ENCODE measurements around the gene DRAP1. TPM values are rescaled to one million over a fixed set of nuclear protein-coding genes. Genes with fewer than 3 reads are reported as not detected.
"Not testable (repeated sequence)": the region's sequence is repeated elsewhere in the genome, so short reads cannot be mapped to it uniquely, and the experiment has no call there.

Gene DRAP1
- total RNA-seq, 1 experiment from 2014 or later: 456 TPM

GRCh38 chr11:65931773-65932557 lies 12.7 kb downstream of the DRAP1 start:
- DNase-seq (ENCODE audit: low read depth): no peak

- DNase-seq (ENCODE audit: low read depth): peak; percentile 27
Measured at GRCh38 chr11:65932558-65932919, 13.3 kb downstream of the DRAP1 start.

DNA sequence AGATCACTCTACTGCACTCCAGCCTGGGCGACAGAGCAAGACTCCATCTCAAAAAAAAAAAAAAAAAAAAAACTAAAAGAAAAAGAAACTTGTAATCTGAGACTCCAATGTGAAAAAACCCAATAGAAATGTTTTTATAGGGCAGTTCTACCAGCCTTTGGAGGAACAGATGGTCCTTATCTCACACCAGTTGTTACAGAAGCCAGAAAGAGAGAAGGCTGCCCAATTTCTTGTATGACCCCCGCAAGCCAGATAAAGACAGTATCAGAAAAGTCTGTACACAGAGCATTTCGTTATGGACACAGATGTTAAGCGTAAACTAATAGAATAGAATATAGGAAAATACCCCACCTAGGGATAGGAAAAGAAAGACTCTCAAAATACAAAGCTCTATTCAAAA lies 14.8 kb downstream of the DRAP1 start:
- DNase-seq (ENCODE audit: low read depth): no peak

DNA sequence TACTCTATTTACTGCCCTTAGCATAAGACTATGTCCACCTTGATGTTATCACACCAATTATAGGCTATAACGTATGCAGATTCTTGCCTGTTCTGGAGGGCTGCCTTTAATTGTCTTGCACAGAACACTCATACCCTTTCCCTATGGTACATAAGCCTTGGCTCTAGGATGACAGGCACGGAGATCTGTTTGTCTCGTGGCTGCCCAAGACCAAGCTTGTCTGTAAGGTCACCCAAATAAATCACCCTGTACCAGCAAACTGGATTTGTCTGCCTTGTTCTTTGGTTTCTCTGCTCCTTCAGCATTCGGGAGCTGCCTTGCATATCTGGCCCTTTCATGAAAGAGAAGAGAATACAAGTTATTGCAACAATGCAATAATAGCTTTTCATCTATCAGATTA lies 18.5 kb downstream of the DRAP1 start:
- no peak for DNase-seq (ENCODE audit: low read depth)

DNA sequence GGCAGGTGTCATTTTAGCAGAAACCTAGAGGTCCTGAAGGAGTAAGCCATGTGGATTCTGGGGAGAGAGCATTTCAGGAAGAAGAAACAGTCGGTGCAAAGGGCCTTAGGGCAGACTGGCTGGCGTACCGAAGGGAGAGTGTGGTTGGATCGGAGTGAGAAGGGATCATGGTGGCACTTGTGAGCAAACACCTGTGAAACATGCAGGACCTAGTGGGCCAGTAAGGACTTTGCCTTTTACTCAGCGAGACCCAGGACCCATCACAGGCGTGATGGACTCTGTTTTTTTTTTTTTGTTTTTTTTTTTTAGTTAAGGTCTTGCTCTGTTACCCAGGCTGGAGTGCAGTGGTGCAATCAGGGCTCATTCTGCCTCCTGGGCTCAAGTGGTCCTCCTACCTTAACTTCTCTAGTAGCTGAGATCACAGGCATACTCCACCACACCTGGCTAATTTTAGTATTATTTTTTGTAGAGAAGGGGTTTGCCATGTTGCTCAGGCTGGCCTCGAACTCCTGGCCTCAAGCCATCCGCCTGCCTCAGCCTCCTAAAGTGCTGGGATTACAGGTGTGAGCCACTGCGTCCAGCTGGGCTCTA lies 22.6 kb downstream of the DRAP1 start:
- no peak for DNase-seq (ENCODE audit: low read depth)

GRCh38 chr11:65942531-65942930 lies 23.3 kb downstream of the DRAP1 start:
- no peak for DNase-seq (ENCODE audit: low read depth)

- no peak for DNase-seq (ENCODE audit: low read depth)
Measured at GRCh38 chr11:65944191-65944590, 25.0 kb downstream of the DRAP1 start.

GRCh38 chr11:65944767-65945166 lies 25.5 kb downstream of the DRAP1 start:
- DNase-seq (ENCODE audit: low read depth): no peak

- no peak for DNase-seq (ENCODE audit: low read depth)
Measured at GRCh38 chr11:65945430-65945911, 26.2 kb downstream of the DRAP1 start, which contains the start of gene TSGA10IP. Gene TSGA10IP (plus strand): TSS chr11:65945480. CDS start chr11:65945676, 196 bp downstream.

- no peak for DNase-seq (ENCODE audit: low read depth)
Measured at GRCh38 chr11:65945941-65946558, 26.8 kb downstream of the DRAP1 start.

GRCh38 chr11:65946655-65947054 lies 27.4 kb downstream of the DRAP1 start:
- DNase-seq (ENCODE audit: low read depth): no peak

DNA sequence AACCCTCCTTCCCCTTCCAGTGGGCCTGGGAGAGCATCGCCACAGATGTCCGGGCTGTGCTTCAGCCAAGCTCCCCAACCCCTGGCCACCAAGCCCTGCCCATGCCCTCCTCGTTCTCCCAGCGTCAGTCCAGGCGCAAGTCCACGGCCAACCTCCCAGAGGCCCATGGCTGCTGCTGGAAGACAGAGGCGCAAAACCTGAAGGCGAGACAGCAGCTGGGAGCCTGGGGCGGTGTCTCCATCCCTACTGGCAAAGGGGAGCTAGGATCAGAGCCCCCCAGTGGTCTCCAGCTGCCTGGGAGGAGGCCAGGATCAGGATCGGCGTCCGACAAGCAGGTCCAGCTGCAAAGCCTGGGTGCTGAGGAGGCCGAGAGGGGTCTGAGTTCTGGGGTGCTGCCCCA lies 27.9 kb downstream of the DRAP1 start:
- no peak for DNase-seq (ENCODE audit: low read depth)

GRCh38 chr11:65947603-65948125 lies 28.4 kb downstream of the DRAP1 start:
- no peak for DNase-seq (ENCODE audit: low read depth)

DNA sequence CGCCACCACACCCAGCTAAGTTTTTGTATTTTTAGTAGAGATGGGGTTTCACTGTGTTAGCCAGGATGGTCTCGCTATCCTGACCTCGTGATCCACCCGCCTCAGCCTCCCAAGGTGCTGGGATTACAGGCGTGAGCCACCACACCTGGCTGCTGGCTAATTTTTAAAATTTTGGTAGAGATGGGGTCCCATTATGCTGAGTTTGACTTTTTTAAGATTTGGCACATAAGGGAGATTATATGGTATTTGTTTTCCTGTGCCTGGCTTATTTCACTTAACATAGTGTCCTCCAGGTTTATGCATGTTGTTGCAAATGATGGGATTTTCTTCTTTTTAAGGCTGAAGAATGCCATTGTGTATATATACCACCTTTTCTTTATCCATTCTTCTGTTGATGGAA lies 31.5 kb downstream of the DRAP1 start:
- DNase-seq (ENCODE audit: low read depth): not testable (repeated sequence)

DNA sequence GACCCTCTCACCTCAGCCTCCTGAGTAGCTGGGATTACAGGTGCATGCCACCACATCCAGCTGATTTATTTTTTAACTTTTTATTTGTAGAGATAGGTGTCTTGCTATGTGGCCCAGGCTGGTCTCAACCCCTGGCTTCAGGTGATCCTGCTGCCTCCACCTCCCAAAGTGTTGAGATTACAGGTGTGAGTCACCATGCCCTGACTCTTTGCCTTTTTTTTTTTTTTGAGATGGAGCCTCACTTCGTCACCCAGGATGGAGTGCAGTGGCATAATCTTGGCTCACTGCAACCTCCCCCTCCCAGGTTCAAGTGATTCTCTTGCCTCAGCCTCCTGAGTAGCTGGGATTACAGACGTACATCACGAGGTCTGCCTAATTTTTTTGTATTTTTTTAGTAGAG lies 32.4 kb downstream of the DRAP1 start:
- DNase-seq (ENCODE audit: low read depth): not testable (repeated sequence)

DNA sequence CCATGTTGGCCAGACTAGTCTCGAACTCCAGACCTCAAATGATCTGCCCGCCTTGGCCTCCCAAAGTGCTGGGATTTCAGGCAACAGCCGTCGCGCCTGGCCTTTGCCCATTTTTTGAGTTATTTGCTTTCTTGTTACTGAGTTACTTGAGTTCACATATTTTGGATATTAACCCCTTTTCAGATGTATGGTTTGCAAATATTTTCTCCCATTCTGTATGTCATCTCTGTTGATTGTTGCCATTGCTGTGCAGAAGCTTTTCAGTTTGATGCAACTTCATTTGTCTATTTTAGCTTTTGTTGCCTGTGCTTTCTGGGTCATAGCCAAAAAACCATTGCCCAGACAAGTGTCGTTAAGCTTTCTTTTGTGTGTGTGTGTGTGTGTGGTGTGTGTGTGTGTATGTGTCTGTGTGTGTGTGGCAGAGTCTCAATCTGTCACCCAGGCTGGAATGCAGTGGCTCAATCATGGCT lies 32.9 kb downstream of the DRAP1 start:
- DNase-seq (ENCODE audit: low read depth): no peak

DNA sequence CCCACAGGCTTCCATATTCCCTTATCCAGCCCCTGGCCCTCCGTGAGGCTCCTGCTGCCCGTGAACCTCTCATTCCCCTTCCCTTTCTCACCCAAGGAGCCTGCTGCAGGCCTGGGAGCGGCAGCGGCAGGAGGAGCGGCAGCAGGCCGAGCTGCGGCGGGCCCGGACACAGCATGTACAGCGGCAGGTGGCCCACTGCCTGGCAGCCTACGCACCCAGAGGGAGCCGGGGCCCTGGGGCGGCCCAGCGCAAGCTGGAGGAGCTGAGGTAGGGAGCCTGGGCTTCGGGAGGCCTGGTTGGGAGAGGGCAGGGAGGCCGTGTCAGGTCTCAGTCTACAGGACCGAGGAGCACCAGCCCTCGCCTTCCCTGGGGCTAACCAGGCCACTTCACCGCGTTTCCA lies 34.2 kb downstream of the DRAP1 start:
- no peak for DNase-seq (ENCODE audit: low read depth)

GRCh38 chr11:65954771-65955170 lies 35.5 kb downstream of the DRAP1 start:
- no peak for DNase-seq (ENCODE audit: low read depth)

GRCh38 chr11:65958291-65958690 lies 39.1 kb downstream of the DRAP1 start:
- no peak for DNase-seq (ENCODE audit: low read depth)

DNA sequence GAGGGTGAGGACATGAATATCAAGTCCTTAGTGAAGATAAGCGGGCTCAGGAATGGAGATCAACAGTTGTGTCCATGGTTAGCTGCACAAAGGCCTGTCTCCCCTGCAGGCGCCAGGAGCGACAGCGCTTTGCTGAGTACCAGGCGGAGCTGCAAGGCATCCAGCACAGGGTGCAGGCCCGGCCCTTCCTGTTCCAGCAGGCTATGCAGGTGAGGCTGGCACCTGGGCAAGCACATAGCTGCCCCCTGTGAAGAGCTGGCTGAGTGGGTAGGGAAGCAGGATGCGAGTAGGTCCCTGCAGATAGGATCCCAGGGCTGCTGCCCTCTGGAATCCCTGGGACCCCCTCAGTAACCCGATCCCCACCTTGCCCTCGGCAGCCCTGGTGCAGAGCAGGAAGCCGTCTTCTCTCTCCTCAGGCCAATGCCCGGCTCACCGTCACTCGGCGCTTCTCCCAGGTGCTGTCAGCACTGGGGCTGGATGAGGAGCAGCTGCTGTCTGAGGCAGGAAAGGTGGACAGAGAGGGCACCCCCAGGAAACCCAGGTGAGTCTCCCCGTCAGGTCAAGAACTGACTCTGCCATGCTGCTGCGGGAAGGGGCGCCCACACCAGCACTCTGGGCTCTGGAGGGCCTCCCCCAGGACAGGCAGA lies 39.7 kb downstream of the DRAP1 start:
- no peak for DNase-seq (ENCODE audit: low read depth)

- no peak for DNase-seq (ENCODE audit: low read depth)
Measured at GRCh38 chr11:65960824-65961266, 41.6 kb downstream of the DRAP1 start.
